H1 (cell line): Measurements from ENCODE around the gene SELENOO. TPM values are rescaled to one million over a fixed set of nuclear protein-coding genes. Genes with fewer than 3 reads are reported as not detected.

ENCODE experiments used
- CTCF ChIA-PET: fragments of 300-600 bp; sonication (Branson Sonifier 250); formaldehyde crosslinking; loops from one replicate; lab custom pipeline; 2021; ENCODE audit not compliant: partially characterized antibody; lab: Charles Lee
- POLR2A ChIA-PET: fragments of 300-600 bp; sonication (Branson Sonifier 250); formaldehyde crosslinking; loops from one replicate; lab custom pipeline; 2021; ENCODE audit warnings: inconsistent platforms; ENCODE audit not compliant: partially characterized antibody; lab: Charles Lee
- DNase-seq, 2 experiments: peaks; one replicate each; pipeline versions ENCODE4 v3.0.0 to v3.0.0-alpha.2; 2010 to 2022; ENCODE audit warnings: low spot score in 2 of 2, low read depth in 1 of 2, mixed read lengths in 1 of 2
- FAIRE-seq: peaks from 2 replicates; lab custom pipeline; 2011; peaks lifted over from hg19 to GRCh38; lab: Jason Lieb, UNC
- H2AFZ ChIP-seq: 2 replicates; pipeline ENCODE4 v1.8.1; 2012; ENCODE audit warnings: low read length, inconsistent platforms
- H2AK5ac ChIP-seq: 2 replicates; pipeline ENCODE4 v1.6.1; 2013; ENCODE audit warnings: low read depth, low read length
- H2BK120ac ChIP-seq: replicated peaks from 2 replicates; pipeline ENCODE3; 2013; ENCODE audit warnings: low read depth, low read length, inconsistent platforms
- H2BK12ac ChIP-seq: 2 replicates; pipeline ENCODE4 v1.6.1; 2013; ENCODE audit warnings: low read depth, low read length
- H2BK15ac ChIP-seq: 2 replicates; pipeline ENCODE4 v1.6.1; 2013; ENCODE audit warnings: low read length
- H2BK20ac ChIP-seq: 2 replicates; pipeline ENCODE4 v1.6.1; 2013; ENCODE audit warnings: low read length
- H2BK5ac ChIP-seq: 2 replicates; pipeline ENCODE4 v1.6.1; 2013; ENCODE audit warnings: low read depth, low read length
- H3K14ac ChIP-seq: 2 replicates; pipeline ENCODE4 v1.6.1; 2013; ENCODE audit warnings: inconsistent platforms; ENCODE audit not compliant: insufficient read length
- H3K18ac ChIP-seq: 2 replicates; pipeline ENCODE4 v1.6.1; 2013; ENCODE audit warnings: low read length; ENCODE audit errors: extremely low read depth
- H3K23ac ChIP-seq: 2 replicates; pipeline ENCODE4 v1.6.1; 2013; ENCODE audit warnings: inconsistent platforms; ENCODE audit not compliant: insufficient read length
- H3K23me2 ChIP-seq: 2 replicates; pipeline ENCODE4 v1.6.1; 2013; ENCODE audit warnings: low read depth, low read length
- H3K27ac ChIP-seq: 2 replicates; pipeline ENCODE4 v1.6.1; 2011; ENCODE audit warnings: low read depth, low read length, inconsistent platforms
- H3K27me3 ChIP-seq, 4 experiments: replicated peaks in 1 of 4; 1 replicate in 1 of 4; 2 replicates in 3 of 4; pipeline versions ENCODE4 v1.6.1 to v1.8.1; 2011 to 2013; ENCODE audit warnings: low read length in 3 of 4, mild to moderate bottlenecking in 3 of 4, inconsistent platforms in 2 of 4, mixed read lengths in 2 of 4, moderate library complexity in 1 of 4; ENCODE audit not compliant: control insufficient read depth in 3 of 4, insufficient read depth in 3 of 4; ENCODE audit errors: extremely low read depth in 1 of 4
- H3K36me3 ChIP-seq, 4 experiments: 2 replicates each; pipeline versions ENCODE4 v1.6.1 to v1.8.1; 2011 to 2013; ENCODE audit warnings: mild to moderate bottlenecking in 4 of 4, low read length in 3 of 4, moderate library complexity in 2 of 4, control low read depth in 1 of 4, inconsistent platforms in 1 of 4; ENCODE audit not compliant: insufficient read depth in 4 of 4, control insufficient read depth in 2 of 4
- H3K4ac ChIP-seq: replicated peaks from 2 replicates; pipeline ENCODE3; 2013; ENCODE audit warnings: low read length, low read depth, mixed read lengths, inconsistent platforms; ENCODE audit not compliant: insufficient read length
- H3K4me1 ChIP-seq, 4 experiments: replicated peaks in 1 of 4; 1 replicate in 1 of 4; 2 replicates in 3 of 4; pipeline versions ENCODE4 v1.6.1 to v1.8.1; 2011 to 2013; ENCODE audit warnings: low read length in 3 of 4, inconsistent platforms in 2 of 4, mixed read lengths in 1 of 4; ENCODE audit not compliant: insufficient read depth in 4 of 4, control insufficient read depth in 3 of 4
- H3K4me2 ChIP-seq, 2 experiments: 2 replicates each; pipeline versions ENCODE4 v1.6.1 to v1.8.1; 2011 to 2013; ENCODE audit warnings: low read depth in 2 of 2, low read length in 2 of 2, control low read depth in 1 of 2, inconsistent platforms in 1 of 2, mild to moderate bottlenecking in 1 of 2; ENCODE audit not compliant: insufficient read depth in 1 of 2
- H3K4me3 ChIP-seq, 4 experiments: fragments of 200-600, 300-600 bp in 1 of 4; sonication (generic), shearing (Covaris generic), sonication (Bioruptor Twin) in 1 of 4; 2 replicates each; pipeline versions ENCODE4 v1.5.1 to v1.8.1; 2011 to 2016; ENCODE audit warnings: low read length in 4 of 4, low read depth in 3 of 4, control low read depth in 2 of 4, inconsistent platforms in 2 of 4, mild to moderate bottlenecking in 2 of 4, mixed read lengths in 1 of 4, moderate library complexity in 1 of 4; ENCODE audit not compliant: insufficient read depth in 2 of 4; ENCODE audit errors: extremely low read depth in 1 of 4
- H3K56ac ChIP-seq: replicated peaks from 2 replicates; pipeline ENCODE3; 2013; ENCODE audit warnings: low read depth, mild to moderate bottlenecking, mixed read lengths, low read length, inconsistent platforms; ENCODE audit not compliant: insufficient read length
- H3K79me1 ChIP-seq: 2 replicates; pipeline ENCODE4 v1.6.1; 2013; ENCODE audit warnings: low read depth, low read length, control low read depth
- H3K79me2 ChIP-seq, 2 experiments: 2 replicates each; pipeline versions ENCODE4 v1.6.1 to v1.8.1; 2012 to 2013; ENCODE audit warnings: low read length in 2 of 2, mild to moderate bottlenecking in 2 of 2, inconsistent platforms in 1 of 2; ENCODE audit not compliant: insufficient read depth in 2 of 2, control insufficient read depth in 1 of 2
- H3K9ac ChIP-seq, 4 experiments: replicated peaks in 1 of 4; 1 replicate in 1 of 4; 2 replicates in 3 of 4; pipeline versions ENCODE4 v1.6.1 to v1.8.1; 2011 to 2013; ENCODE audit warnings: low read depth in 3 of 4, low read length in 3 of 4, control low read depth in 2 of 4, mild to moderate bottlenecking in 2 of 4, moderate library complexity in 2 of 4, inconsistent platforms in 1 of 4; ENCODE audit errors: extremely low read depth in 1 of 4
- H3K9me3 ChIP-seq, 2 experiments: 2 replicates each; pipeline versions ENCODE4 v1.6.1 to v1.8.1; 2012 to 2013; ENCODE audit warnings: mild to moderate bottlenecking in 2 of 2, moderate library complexity in 2 of 2, control low read depth in 1 of 2, inconsistent platforms in 1 of 2, low read depth in 1 of 2, low read length in 1 of 2, mixed read lengths in 1 of 2; ENCODE audit not compliant: insufficient read depth in 2 of 2
- H4K20me1 ChIP-seq, 2 experiments: replicated peaks in 1 of 2; 2 replicates each; pipeline versions ENCODE3 to v1.8.1; 2011 to 2013; ENCODE audit warnings: inconsistent platforms in 2 of 2, low read length in 2 of 2, mild to moderate bottlenecking in 1 of 2; ENCODE audit not compliant: insufficient read depth in 2 of 2, control insufficient read depth in 1 of 2
- H4K5ac ChIP-seq: 2 replicates; pipeline ENCODE4 v1.6.1; 2013; ENCODE audit warnings: low read length, low read depth, mixed read lengths, inconsistent platforms; ENCODE audit not compliant: insufficient read length
- H4K8ac ChIP-seq: 2 replicates; pipeline ENCODE4 v1.8.0; 2013; ENCODE audit warnings: mild to moderate bottlenecking, moderate library complexity, low read length, inconsistent platforms; ENCODE audit not compliant: insufficient read depth; ENCODE audit errors: extremely low read depth
- H4K91ac ChIP-seq: replicated peaks from 2 replicates; pipeline ENCODE3; 2013; ENCODE audit warnings: low read length, mixed read lengths, inconsistent platforms; ENCODE audit not compliant: insufficient read length
- CBX5 ChIP-seq: fragments of 300-800, 300-1000 bp; sonication (generic); IDR thresholded peaks from 2 replicates; pipeline ENCODE4 v1.7.1; 2016; ENCODE audit warnings: antibody characterized with exemption, low read length, low read depth
- JUN ChIP-seq: IDR thresholded peaks from 2 replicates; pipeline ENCODE4 v1.6.1; 2011; ENCODE audit warnings: low read depth, mild to moderate bottlenecking, improper control_type of control experiment, low read length
- SP1 ChIP-seq: IDR thresholded peaks from 2 replicates; pipeline ENCODE4 v1.6.1; 2011; ENCODE audit warnings: low read depth, low read length
- TBP ChIP-seq: IDR thresholded peaks from 2 replicates; pipeline ENCODE4 v1.6.1; 2011; ENCODE audit warnings: low read depth, low read length, improper control_type of control experiment
- WGBS, 2 experiments: shearing (Covaris generic) in 1 of 2; methylation state at CpG; one replicate each; pipeline versions ENCODE4 v1.1.6 to v1.1.7; 2013 to 2015; ENCODE audit warnings: low lambda C conversion rate in 2 of 2, mixed read lengths in 2 of 2, inconsistent platforms in 1 of 2, low coverage in 1 of 2, missing lambda C conversion rate in 1 of 2; ENCODE audit not compliant: insufficient replicate concordance in 2 of 2, insufficient coverage in 1 of 2, insufficient read length in 1 of 2; ENCODE audit errors: extremely low coverage in 1 of 2, missing lambda C conversion rate in 1 of 2; 5-methylcytosine and 5-hydroxymethylcytosine counted together
- polyA plus RNA-seq, 7 experiments: library from polyadenylated mRNA; depleted of rRNA in 3 of 7; stranded (reverse) in 5 of 7; unstranded in 2 of 7; fragments of >200 nt in 5 of 7; fragments of 200-250 nt in 2 of 7; gene quantifications; 1 replicate in 5 of 7; 2 replicates in 1 of 7; 4 replicates in 1 of 7; pipeline versions ENCODE4 v1.2.1 to v1.2.3, GENCODE V29; 2011 to 2013; ENCODE audit warnings: missing spikeins in 2 of 7, mixed read lengths in 2 of 7
- total RNA-seq: library from RNA; stranded (reverse); fragmentation: NEBNext Ultra II Directional; extraction: Animal tissue kit (Norgen Biotek cat#: 25700); gene quantifications from 2 replicates; pipeline ENCODE4 v1.2.1, GENCODE V29; 2021
- TF ChIP-seq, protein P1 (sequence below), 3 experiments: IDR thresholded peaks; 1 replicate in 2 of 3; 2 replicates in 1 of 3; pipeline versions ENCODE4 v1.5.1 to v1.6.1; 2011; ENCODE audit warnings: low read length in 3 of 3, mild to moderate bottlenecking in 3 of 3, inconsistent platforms in 2 of 3, low read depth in 1 of 3, moderate library complexity in 1 of 3; ENCODE audit not compliant: insufficient read depth in 1 of 3; ENCODE audit errors: control extremely low read depth in 1 of 3

Gene SELENOO
- total and polyA plus RNA-seq, 2 of the 8 experiments (the other 6 are each of a cell fraction or from before 2014, with no cell fraction given): 18.6 to 25.1 TPM

DNA sequence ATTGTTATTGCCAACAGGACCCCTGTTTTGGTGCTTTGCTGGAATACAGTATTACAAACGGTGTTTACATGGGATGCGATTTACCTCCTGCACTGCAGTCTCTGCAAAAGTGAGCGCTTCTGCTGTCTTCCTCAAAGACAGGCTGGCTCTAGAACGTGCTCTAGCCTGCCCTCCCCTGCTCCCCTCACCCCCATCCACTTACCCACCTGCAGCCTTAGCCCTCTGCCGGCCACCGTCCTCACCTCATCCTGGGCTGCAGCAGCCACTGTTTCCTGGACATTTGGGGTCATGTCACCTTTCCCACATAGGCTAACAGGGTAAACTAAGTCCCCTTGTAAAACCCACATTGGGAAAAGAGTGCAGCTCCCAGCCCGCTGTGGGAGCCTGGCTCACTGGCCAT is 39.9 kb upstream of the SELENOO start:
- Histone ChIP-seq H3K79me2 (no peaks in the 10 kb centered on the region), H2BK120ac (no peak overlapping the region), H3K4me1 (peaks cover 0 to 8% (median 0%) of the 10 kb centered on the region in 4 experiments; a peak in 1 of 7 replicates), H3K4me2 (no peak overlapping the region), H3K4me3 (no peak overlapping the region), H3K23ac (no peak overlapping the region), H3K18ac (no peak overlapping the region), H2BK12ac (no peak overlapping the region), H3K79me1 (no peaks in the 10 kb centered on the region), H4K20me1 (no peaks in the 10 kb centered on the region), H2BK15ac (no peak overlapping the region), H3K27ac (no peak overlapping the region), H3K27me3 (no peaks in the 10 kb centered on the region; a peak in 2 of 7 replicates), H3K56ac (no peak overlapping the region), H2BK20ac (no peak overlapping the region), H3K9ac (no peak overlapping the region)
- CTCF ChIA-PET: interaction anchor here (1.5 kb wide), 1 partner anchor 10 kb away, joined by 7 read pairs; no protein-coding TSS in a partner anchor
- POLR2A ChIA-PET: no interaction called here
- FAIRE-seq: no peak
- no peak for DNase-seq
- TF ChIP-seq TBP (no peak), SP1 (no peak), JUN (no peak), CBX5 (no peak)
- TF ChIP-seq, protein P1, sequence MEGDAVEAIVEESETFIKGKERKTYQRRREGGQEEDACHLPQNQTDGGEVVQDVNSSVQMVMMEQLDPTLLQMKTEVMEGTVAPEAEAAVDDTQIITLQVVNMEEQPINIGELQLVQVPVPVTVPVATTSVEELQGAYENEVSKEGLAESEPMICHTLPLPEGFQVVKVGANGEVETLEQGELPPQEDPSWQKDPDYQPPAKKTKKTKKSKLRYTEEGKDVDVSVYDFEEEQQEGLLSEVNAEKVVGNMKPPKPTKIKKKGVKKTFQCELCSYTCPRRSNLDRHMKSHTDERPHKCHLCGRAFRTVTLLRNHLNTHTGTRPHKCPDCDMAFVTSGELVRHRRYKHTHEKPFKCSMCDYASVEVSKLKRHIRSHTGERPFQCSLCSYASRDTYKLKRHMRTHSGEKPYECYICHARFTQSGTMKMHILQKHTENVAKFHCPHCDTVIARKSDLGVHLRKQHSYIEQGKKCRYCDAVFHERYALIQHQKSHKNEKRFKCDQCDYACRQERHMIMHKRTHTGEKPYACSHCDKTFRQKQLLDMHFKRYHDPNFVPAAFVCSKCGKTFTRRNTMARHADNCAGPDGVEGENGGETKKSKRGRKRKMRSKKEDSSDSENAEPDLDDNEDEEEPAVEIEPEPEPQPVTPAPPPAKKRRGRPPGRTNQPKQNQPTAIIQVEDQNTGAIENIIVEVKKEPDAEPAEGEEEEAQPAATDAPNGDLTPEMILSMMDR (IDR thresholded peaks at IDR 0.05; ENCODE audit: control extremely low read depth in 1 of 3, insufficient read depth in 1 of 3, low read depth in 1 of 3, low read length in 3 of 3): peak in 1 of 3 experiments; percentile 19; a peak in 1 of 4 replicates
- TF ChIP-seq, all 59 proteins: peak for 1
- no peak overlapping the region for H3K4ac ChIP-seq
- H2AFZ ChIP-seq: no peak overlapping the region
- H4K8ac ChIP-seq: no peak overlapping the region
- no peak overlapping the region for H2BK5ac ChIP-seq
- no peak overlapping the region for H4K5ac ChIP-seq
- peaks cover 0 to under 1% of the 10 kb centered on the region in 2 experiments; a peak in 1 of 4 replicates for H3K9me3 ChIP-seq
- H3K36me3 ChIP-seq: no peaks in the 10 kb centered on the region
- no peak overlapping the region for H2AK5ac ChIP-seq
- WGBS, 2 experiments: 75% methylated on average over 5 of the region's 7 CpGs; no CpG with 5 or more reads in 1 of the 2 experiments
- H3K14ac ChIP-seq: no peak overlapping the region
- H3K23me2 ChIP-seq: no peaks in the 10 kb centered on the region
- no peak overlapping the region for H4K91ac ChIP-seq
